GM12872 (cell line): ENCODE results near the gene KRT3.

Experiments
- TF ChIP-seq, protein P1 (sequence below): IDR thresholded peaks from 3 replicates; pipeline ENCODE4 v1.5.1; 2011; ENCODE audit warnings: low read depth, mild to moderate bottlenecking, low read length, moderate library complexity; ENCODE audit not compliant: insufficient read depth

Gene KRT3

DNA sequence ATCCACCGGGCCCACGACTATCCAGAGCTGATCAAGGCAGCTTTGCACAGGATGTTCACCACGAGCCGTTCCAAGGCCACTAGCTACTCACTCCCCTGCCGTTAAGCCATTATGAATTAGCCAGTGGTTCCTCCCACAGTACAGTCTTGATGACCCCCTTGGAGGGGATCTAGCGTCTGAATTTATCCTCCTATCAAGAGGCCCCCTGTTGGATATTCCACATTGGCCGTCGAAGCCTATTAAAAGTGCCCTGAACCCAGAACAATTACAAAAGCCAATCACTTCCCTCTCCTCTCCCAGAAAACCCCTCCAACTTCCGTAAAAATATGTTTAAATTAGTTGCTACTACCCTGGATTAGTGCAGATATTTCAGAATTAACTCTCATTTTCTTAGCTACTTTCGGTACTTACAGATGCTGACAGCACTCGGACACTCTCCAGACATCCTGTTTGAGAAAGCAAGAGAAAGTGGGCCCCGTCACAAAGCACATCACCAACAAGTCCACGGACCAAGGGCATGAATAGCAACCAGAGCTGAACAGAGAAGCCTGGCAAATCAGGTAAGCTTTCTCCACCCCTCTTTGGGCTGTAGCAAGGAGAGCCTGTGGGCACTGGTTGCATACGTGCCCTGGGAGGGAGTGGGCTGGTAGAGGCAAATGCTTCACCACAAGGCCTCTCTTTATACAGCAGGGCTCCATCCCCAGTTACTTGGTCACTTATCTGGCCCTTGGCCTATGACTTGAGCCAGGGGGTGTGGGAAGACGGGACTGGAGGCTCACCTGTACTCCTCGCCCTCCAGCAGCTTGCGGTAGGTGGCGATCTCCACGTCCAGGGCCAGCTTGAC, 5.3 kb downstream of the KRT3 start:
- TF ChIP-seq, protein P1, sequence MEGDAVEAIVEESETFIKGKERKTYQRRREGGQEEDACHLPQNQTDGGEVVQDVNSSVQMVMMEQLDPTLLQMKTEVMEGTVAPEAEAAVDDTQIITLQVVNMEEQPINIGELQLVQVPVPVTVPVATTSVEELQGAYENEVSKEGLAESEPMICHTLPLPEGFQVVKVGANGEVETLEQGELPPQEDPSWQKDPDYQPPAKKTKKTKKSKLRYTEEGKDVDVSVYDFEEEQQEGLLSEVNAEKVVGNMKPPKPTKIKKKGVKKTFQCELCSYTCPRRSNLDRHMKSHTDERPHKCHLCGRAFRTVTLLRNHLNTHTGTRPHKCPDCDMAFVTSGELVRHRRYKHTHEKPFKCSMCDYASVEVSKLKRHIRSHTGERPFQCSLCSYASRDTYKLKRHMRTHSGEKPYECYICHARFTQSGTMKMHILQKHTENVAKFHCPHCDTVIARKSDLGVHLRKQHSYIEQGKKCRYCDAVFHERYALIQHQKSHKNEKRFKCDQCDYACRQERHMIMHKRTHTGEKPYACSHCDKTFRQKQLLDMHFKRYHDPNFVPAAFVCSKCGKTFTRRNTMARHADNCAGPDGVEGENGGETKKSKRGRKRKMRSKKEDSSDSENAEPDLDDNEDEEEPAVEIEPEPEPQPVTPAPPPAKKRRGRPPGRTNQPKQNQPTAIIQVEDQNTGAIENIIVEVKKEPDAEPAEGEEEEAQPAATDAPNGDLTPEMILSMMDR, result no peak

DNA sequence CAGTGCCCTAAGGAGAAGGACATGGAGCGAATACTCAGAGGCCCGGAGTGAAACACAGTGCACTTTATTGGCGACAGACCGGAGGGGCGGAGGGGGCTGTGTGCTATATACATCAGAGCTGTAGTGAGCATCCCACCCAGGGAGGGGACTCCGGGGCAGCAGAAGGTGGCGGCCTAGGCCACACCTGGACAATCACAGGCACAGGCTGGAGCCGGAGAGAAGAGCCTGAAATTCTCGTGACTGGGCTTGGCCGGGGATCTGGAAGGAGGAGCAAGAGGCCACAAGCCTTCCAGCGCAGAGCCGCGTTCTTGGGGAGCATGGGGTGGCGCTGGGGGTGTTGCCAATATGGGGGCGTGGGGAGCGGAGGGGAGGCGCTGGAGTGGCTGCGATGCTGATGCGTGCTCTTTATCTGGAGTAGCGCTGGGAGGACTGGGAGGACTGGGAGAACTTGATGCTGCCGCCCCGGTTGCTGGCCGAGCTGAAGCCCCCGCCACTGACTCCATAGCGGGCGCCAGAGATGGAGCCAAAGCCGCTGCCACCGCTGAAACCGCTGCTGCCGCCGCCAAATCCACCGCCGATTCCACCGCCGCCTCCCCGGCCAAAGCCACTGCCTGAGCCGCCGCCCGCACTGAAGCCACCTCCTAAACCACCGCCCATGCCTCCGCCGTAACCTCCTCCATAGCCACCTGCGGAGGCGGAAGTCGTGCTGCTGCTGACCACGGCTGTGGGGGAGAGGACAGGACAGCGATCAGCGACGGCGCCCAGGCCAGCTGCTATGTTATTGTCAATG, 6.1 kb downstream of the KRT3 start:
- TF ChIP-seq, protein P1, result no peak

DNA sequence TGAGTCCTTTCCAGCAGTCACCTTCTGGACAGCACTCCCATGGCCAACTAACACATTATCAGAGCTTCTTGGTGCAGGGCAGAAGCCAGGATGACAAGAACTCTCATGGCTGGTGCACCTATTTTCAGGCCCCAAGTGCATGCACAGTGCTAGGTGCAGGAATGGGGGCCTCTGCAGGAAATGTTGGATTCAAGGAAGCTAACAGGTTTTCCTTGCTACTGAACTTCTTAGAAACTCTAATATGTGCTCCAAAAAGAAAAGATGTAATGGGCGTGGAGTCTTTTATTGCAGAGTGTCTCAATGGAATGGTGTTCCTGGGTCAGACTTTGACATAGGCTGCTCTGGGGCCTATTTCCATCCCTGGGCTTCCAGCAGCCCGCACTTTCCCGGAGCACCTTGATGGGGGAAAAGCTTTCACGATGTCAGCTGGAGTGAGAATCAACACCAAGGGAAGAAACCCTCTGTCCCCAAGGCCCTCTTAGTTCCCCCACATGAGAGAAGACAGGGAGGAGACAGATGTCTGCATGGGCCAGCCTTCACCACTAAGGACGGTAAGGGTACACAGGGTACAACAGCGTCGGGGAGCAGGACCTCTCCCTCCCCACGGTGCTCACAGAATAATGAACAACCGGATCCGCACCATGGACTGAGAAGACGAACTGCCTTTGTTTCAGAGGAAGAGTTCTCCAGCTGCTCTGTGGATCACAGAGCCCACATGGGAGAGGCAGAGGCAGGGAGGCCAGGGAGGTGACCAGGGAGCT, 6.9 kb downstream of the KRT3 start:
- TF ChIP-seq, protein P1, result no peak

DNA sequence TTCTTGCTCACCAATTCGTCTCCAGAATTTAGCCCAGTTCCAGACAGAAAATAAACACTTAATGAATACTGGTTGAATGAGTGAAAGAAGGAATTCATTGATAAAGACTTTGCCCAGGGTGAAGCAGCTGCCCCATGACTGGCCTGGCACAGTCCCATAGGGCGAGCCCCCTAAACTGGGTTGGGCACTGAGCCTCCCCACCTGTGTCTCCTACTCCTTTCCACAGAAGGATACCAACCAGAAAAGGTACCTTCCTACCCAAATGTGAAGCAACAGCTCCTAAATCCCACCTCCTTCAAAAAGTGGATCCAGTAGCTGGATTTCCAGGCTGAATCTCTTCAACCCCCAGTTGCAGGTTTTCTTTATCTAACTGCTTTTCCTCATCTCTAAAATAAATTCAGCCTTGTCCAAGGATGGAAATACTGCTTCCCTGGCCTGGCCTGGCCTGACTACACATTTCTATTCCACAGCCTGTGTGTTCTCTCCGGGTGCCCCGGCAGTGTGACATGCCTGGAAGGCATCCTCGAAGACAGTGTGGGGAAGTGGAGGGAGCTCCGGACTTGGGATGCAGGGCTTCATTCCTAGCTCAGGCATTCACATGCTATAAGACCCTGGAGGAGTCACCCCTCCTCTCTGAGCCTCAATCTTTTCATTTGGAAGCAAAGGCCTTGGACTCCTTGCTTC, 7.6 kb downstream of the KRT3 start:
- TF ChIP-seq, protein P1, result no peak

DNA sequence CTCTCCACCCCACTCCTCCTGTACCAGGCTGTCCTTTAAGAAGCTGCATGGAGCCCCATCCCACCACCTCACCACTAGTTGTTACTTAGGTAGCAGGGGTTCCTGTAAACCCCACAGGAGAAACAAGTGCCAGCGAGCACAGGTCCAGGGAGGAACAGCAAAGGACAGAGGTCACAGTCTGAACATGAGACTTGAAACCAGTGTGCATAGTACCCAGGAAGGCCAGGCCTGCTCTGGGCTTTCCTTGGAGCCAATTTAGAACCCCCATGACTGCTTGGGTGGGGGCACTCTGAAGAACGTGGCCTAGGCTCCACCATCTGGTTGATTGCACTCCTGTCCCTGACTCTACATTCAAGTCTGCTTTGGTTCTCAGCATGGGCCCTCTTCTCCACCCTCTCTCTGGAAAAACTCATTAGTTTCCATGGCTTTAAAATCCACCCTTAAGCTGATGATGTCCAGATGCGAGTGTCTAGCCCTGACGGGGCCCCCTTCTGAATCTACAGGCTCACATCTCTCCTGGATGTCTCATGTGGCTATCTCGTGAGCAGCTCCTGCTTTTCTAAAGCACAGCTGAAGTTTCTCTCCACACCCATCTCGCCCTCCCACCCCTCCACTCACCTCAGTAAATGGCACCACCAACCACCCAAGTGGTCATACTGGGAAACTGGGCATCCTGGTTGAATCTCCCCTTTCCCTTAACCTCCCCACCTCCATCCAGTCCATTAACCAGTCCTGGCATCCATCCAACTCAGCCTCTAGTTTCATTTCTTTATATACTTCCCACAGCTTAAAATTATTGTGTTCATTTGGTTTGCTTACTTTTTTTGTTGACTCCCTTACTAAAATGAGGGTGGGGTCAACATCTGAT, 8.4 kb downstream of the KRT3 start:
- TF ChIP-seq, protein P1, result no peak

DNA sequence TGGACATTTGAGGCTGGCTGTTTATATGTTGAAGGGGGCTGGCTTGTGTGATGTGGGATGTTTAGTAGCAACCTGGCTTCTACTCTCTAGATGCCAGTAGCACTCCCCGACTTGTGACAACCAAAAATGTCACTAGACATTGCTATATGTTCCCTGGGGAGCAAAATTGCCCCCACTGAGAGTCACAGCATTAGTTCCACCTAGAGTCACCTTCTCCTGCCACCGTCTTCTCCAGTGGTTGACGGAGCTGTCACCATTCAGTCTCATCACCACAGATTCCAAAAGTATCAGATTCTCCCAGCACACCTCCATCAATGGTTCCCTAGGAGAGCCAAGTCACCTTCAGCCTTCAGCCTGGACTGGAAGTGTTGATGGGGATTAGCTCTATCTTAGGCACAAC, 11.0 kb downstream of the KRT3 start:
- TF ChIP-seq, protein P1, result no peak
